DND-41 (cell line): ENCODE results near the gene FBXW7.

ENCODE experiments used
- CTCF ChIP-seq: IDR thresholded peaks from 2 replicates; pipeline ENCODE4 v1.5.1; 2012; ENCODE audit warnings: borderline replicate concordance, low read length, moderate library complexity, mild to moderate bottlenecking; ENCODE audit not compliant: poor library complexity, severe bottlenecking; ENCODE audit errors: extremely low read depth
- EZH2 ChIP-seq: IDR thresholded peaks from 3 replicates; pipeline ENCODE4 v1.6.1; 2012; ENCODE audit warnings: borderline replicate concordance, low read depth, mild to moderate bottlenecking, moderate library complexity, low read length, inconsistent platforms; ENCODE audit not compliant: severe bottlenecking

DNA sequence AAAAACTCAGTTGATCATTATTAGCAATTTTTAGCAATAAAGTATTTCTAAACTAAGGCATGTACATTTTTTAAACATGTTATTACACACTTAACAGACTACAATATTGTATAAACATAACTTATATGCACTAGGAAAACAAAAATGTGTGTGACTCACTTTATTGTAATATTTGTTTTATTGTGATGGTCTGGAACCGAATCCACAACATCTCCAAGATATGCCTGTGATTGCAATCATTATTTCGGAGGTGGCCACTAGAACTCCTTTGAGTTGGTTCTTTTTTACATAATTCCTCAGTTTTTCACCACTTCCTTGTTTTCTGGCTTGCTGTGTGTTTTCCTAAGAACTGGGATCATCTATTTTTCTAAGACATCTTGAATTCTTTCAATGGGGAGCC is 53.7 kb downstream of the FBXW7 start:
- TF ChIP-seq CTCF (no peak), EZH2 (no peak)
